GM23248 (cell line): Measurements from ENCODE around the gene ASXL3. TPM values are rescaled to one million over a fixed set of nuclear protein-coding genes. Genes with fewer than 3 reads are reported as not detected.

Experiments used
- DNase-seq: peaks from one replicate; pipeline ENCODE4 v3.0.0-alpha.2; 2015
- H2AFZ ChIP-seq: fragments of 200-600 bp; sonication (generic); 2 replicates; pipeline ENCODE4 v1.6.1; 2016; ENCODE audit warnings: antibody characterized with exemption
- H3F3A ChIP-seq: fragments of 200-600 bp; sonication (generic); 2 replicates; pipeline ENCODE4 v1.6.1; 2016; ENCODE audit warnings: mild to moderate bottlenecking, antibody characterized with exemption, mixed run types; ENCODE audit not compliant: insufficient read depth
- H3K27ac ChIP-seq: fragments of 200-600 bp; sonication (generic); 2 replicates; pipeline ENCODE4 v1.5.1; 2016; ENCODE audit warnings: mild to moderate bottlenecking
- H3K27me3 ChIP-seq: fragments of 200-600 bp; sonication (generic); replicated peaks from 2 replicates; pipeline ENCODE4 v1.6.1; 2016; ENCODE audit warnings: mild to moderate bottlenecking; ENCODE audit not compliant: insufficient read depth
- H3K36me3 ChIP-seq: fragments of 200-600 bp; sonication (generic); 2 replicates; pipeline ENCODE4 v1.6.1; 2016; ENCODE audit warnings: low read depth, mild to moderate bottlenecking
- H3K4me1 ChIP-seq: fragments of 200-600 bp; sonication (generic); 2 replicates; pipeline ENCODE4 v1.6.1; 2016; ENCODE audit warnings: mild to moderate bottlenecking; ENCODE audit not compliant: insufficient read depth
- H3K4me2 ChIP-seq: fragments of 200-600 bp; sonication (generic); one replicate; pipeline ENCODE4 v1.6.1; 2016; ENCODE audit warnings: mild to moderate bottlenecking; ENCODE audit not compliant: unreplicated experiment
- H3K4me3 ChIP-seq: fragments of 200-600 bp; sonication (generic); 2 replicates; pipeline ENCODE4 v1.5.1; 2016; ENCODE audit warnings: mild to moderate bottlenecking
- H3K79me2 ChIP-seq: fragments of 200-600 bp; sonication (generic); 2 replicates; pipeline ENCODE4 v1.6.1; 2016; ENCODE audit warnings: mild to moderate bottlenecking; ENCODE audit not compliant: insufficient read depth
- H3K9ac ChIP-seq: fragments of 200-600 bp; sonication (generic); 2 replicates; pipeline ENCODE4 v1.6.1; 2016; ENCODE audit warnings: mild to moderate bottlenecking
- H3K9me2 ChIP-seq: fragments of 200-600 bp; sonication (generic); 2 replicates; pipeline ENCODE4 v1.6.1; 2016; ENCODE audit warnings: mixed run types, mild to moderate bottlenecking, moderate library complexity; ENCODE audit not compliant: insufficient read depth
- H3K9me3 ChIP-seq: fragments of 200-600 bp; sonication (generic); one replicate; pipeline ENCODE4 v1.6.1; 2017; ENCODE audit warnings: low read depth
- H4K20me1 ChIP-seq: fragments of 200-600 bp; sonication (generic); 2 replicates; pipeline ENCODE4 v1.6.0; 2016; ENCODE audit not compliant: insufficient read depth
- EZH2 ChIP-seq: fragments of 200-600 bp; sonication (generic); IDR thresholded peaks from 2 replicates; pipeline ENCODE4 v1.6.1; 2018; ENCODE audit warnings: antibody characterized with exemption, mild to moderate bottlenecking; ENCODE audit not compliant: insufficient read depth, poor library complexity, severe bottlenecking
- EZH2phosphoT487 ChIP-seq: fragments of 200-600 bp; sonication (generic); IDR thresholded peaks from 2 replicates; pipeline ENCODE4 v1.6.1; 2018; ENCODE audit warnings: antibody characterized with exemption, moderate library complexity, mild to moderate bottlenecking, low read depth; ENCODE audit not compliant: insufficient read depth
- WGBS, 2 experiments: methylation state at CpG; one replicate each; pipeline ENCODE4 v1.1.6; 2015 to 2017; ENCODE audit warnings: low lambda C conversion rate in 2 of 2, low coverage in 1 of 2; ENCODE audit errors: missing lambda C conversion rate in 2 of 2; 5-methylcytosine and 5-hydroxymethylcytosine counted together
- in situ Hi-C: fragments of 300-500 bp; cut with MboI; formaldehyde crosslinking; loops from 2 replicates; pipeline ENCODE4 v1.15.0; 2020
- polyA plus RNA-seq: library from polyadenylated mRNA; unstranded; fragments of >200 nt; fragmentation: Nextera tagmentation; extraction: Ambion mirVana; gene quantifications from 2 replicates; pipeline ENCODE4 v1.2.1, GENCODE V29; 2016
- total RNA-seq: library from RNA; depleted of rRNA; stranded (reverse); fragments of >200 nt; shearing (Covaris generic); gene quantifications from 2 replicates; pipeline ENCODE4 v1.2.3, GENCODE V29; 2014

The ASXL3 gene
- total and polyA plus RNA-seq, 2 experiments from 2014 or later = not detected

DNA sequence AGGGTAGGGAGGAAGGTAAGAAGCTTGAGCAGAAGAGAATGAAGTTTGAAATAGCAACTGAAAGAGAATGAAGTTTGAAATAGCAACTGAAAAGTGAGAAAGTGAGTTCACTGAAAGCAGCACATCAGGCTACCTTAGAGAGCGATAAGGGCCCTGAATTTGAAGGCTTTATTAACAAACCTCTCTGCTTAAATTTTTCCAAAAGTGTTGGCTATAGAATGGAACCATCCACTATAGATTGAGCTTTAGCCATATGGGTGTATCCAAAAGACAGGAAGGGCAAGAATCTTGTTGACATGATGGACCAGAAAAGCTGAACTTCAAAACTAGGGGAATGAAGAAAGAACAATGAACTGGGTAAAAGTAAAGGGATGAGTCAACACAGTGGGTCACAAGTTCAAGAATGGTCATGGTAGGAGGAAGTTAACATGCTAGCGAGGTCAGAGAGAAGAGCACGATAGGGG, 122.5 kb downstream of the ASXL3 start:
- no peaks in the 10 kb centered on the region for H3K9me3 ChIP-seq
- H3K9ac ChIP-seq = no peak overlapping the region
- H3K4me2 ChIP-seq = no peak overlapping the region
- H3F3A ChIP-seq = no peaks in the 10 kb centered on the region
- in situ Hi-C loops = no loop called here
- DNase-seq = no peak
- no peaks in the 10 kb centered on the region for H3K79me2 ChIP-seq
- TF ChIP-seq EZH2phosphoT487 (no peak), EZH2 (no peak)
- no peaks in the 10 kb centered on the region for H3K4me1 ChIP-seq
- no peaks in the 10 kb centered on the region for H3K9me2 ChIP-seq
- no peaks in the 10 kb centered on the region for H4K20me1 ChIP-seq
- no peak overlapping the region for H3K4me3 ChIP-seq
- H3K27me3 ChIP-seq = no peaks in the 10 kb centered on the region
- no peaks in the 10 kb centered on the region for H3K36me3 ChIP-seq
- H2AFZ ChIP-seq = no peak overlapping the region
- no peak overlapping the region for H3K27ac ChIP-seq
- WGBS, 2 experiments = 62 to 71% methylated on average over 3 of the region's 3 CpGs

DNA sequence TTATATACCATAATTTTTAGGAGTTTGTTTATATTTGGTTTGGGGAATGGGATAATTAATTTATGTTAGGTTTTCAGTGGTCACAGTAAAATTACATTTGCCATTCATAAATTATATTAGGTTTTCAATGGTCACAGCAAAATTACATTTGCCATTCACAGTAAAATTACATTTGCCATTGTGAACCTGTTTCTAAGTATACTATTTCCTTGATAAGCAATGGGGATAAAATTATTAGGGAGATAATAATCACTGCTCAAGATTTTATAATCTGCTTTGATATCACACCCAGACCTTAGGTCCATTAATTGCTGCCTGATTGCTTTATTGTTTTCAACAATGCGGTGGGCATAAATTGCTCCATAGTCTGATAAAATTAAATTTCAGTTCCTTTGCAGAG, 124.6 kb downstream of the ASXL3 start:
- H3K27me3 ChIP-seq = no peaks in the 10 kb centered on the region
- no peaks in the 10 kb centered on the region for H3K36me3 ChIP-seq
- H2AFZ ChIP-seq = no peak overlapping the region
- H3K4me3 ChIP-seq = no peak overlapping the region
- H3K79me2 ChIP-seq = no peaks in the 10 kb centered on the region
- no peaks in the 10 kb centered on the region for H3K9me2 ChIP-seq
- no peak for TF ChIP-seq EZH2phosphoT487
- TF ChIP-seq EZH2 = no peak
- WGBS, 2 experiments = 64 to 73% methylated on average over 1 of the region's 1 CpG
- in situ Hi-C loops = no loop called here
- DNase-seq = no peak
- H3K9ac ChIP-seq = no peak overlapping the region
- H3K9me3 ChIP-seq = no peaks in the 10 kb centered on the region
- no peaks in the 10 kb centered on the region for H3F3A ChIP-seq
- no peak overlapping the region for H3K4me2 ChIP-seq
- no peaks in the 10 kb centered on the region for H3K4me1 ChIP-seq
- H3K27ac ChIP-seq = no peak overlapping the region
- H4K20me1 ChIP-seq = no peaks in the 10 kb centered on the region

DNA sequence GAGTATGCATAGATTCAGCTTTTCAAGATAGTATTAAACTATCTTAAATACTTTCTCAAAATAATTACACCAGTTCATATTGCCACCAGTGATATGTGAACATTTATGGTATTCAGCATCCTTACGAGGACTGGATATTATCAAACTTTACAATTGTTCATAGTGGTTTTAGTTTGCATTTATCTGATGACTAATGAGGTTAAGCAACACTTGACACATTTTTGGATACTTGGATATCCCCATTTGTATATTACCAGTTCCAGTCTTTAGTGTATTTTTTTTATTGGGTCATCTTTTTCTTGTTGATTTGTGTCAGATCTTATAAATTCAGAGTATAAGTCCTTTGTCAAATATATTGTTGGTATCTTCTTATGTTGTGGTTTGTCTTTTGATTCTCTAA, 128.4 kb downstream of the ASXL3 start:
- Histone ChIP-seq H3K4me3 (no peak overlapping the region), H3K4me2 (no peak overlapping the region), H4K20me1 (no peaks in the 10 kb centered on the region), H3K79me2 (no peaks in the 10 kb centered on the region), H3K9me2 (no peaks in the 10 kb centered on the region), H3K9me3 (no peaks in the 10 kb centered on the region), H3K9ac (no peak overlapping the region), H2AFZ (no peak overlapping the region), H3K36me3 (no peaks in the 10 kb centered on the region), H3K4me1 (no peaks in the 10 kb centered on the region), H3K27ac (no peak overlapping the region), H3F3A (no peaks in the 10 kb centered on the region), H3K27me3 (no peaks in the 10 kb centered on the region)
- 0 to 19% methylated on average over 1 of the region's 1 CpG for WGBS, 2 experiments
- in situ Hi-C loops = no loop called here
- no peak for DNase-seq
- TF ChIP-seq EZH2phosphoT487 = no peak
- TF ChIP-seq EZH2 = no peak

GRCh38 chr18:33708876-33709275, 130.9 kb downstream of the ASXL3 start:
- Histone ChIP-seq H3K9ac (no peak overlapping the region), H3K9me3 (no peaks in the 10 kb centered on the region), H3K4me2 (no peak overlapping the region), H3F3A (no peaks in the 10 kb centered on the region), H3K4me1 (no peaks in the 10 kb centered on the region), H3K27ac (no peak overlapping the region), H4K20me1 (no peaks in the 10 kb centered on the region), H3K36me3 (no peaks in the 10 kb centered on the region), H3K4me3 (no peak overlapping the region), H3K79me2 (no peaks in the 10 kb centered on the region), H2AFZ (no peak overlapping the region), H3K9me2 (no peaks in the 10 kb centered on the region), H3K27me3 (no peaks in the 10 kb centered on the region)
- TF ChIP-seq EZH2phosphoT487 = no peak
- no peak for TF ChIP-seq EZH2
- DNase-seq = no peak
- in situ Hi-C loops = no loop called here
- WGBS, 2 experiments = 52 to 70% methylated on average over 1 of the region's 1 CpG

- in situ Hi-C loops = no loop called here
Observed at GRCh38 chr18:33710269-33710668, 132.2 kb downstream of the ASXL3 start.

More at GRCh38 chr18:33710269-33710668, 132.2 kb downstream of the ASXL3 start:
- H3K4me1 ChIP-seq = no peaks in the 10 kb centered on the region
- no peaks in the 10 kb centered on the region for H3K79me2 ChIP-seq
- no peaks in the 10 kb centered on the region for H3K27me3 ChIP-seq
- H3K4me2 ChIP-seq = no peak overlapping the region
- H3F3A ChIP-seq = no peaks in the 10 kb centered on the region
- H3K9ac ChIP-seq = no peak overlapping the region
- DNase-seq = no peak
- H3K9me2 ChIP-seq = no peaks in the 10 kb centered on the region
- no peak for TF ChIP-seq EZH2
- TF ChIP-seq EZH2phosphoT487 = no peak
- no peak overlapping the region for H2AFZ ChIP-seq
- no peak overlapping the region for H3K4me3 ChIP-seq
- no peak overlapping the region for H3K27ac ChIP-seq
- H3K36me3 ChIP-seq = no peaks in the 10 kb centered on the region
- 25 to 30% methylated on average over 2 of the region's 2 CpGs for WGBS, 2 experiments
- no peaks in the 10 kb centered on the region for H4K20me1 ChIP-seq
- H3K9me3 ChIP-seq = no peaks in the 10 kb centered on the region
